ENCODE measurements around the gene CDK2AP2. TPM values are rescaled to one million over a fixed set of nuclear protein-coding genes. Genes with fewer than 3 reads are reported as not detected.
"Not testable (repeated sequence)": the region's sequence is repeated elsewhere in the genome, so short reads cannot be mapped to it uniquely, and the experiment has no call there.

CDK2AP2 gene, protein sequence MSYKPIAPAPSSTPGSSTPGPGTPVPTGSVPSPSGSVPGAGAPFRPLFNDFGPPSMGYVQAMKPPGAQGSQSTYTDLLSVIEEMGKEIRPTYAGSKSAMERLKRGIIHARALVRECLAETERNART
- 10 to 100 TPM; 65.0 to 71.7 TPM for total RNA-seq

DNA sequence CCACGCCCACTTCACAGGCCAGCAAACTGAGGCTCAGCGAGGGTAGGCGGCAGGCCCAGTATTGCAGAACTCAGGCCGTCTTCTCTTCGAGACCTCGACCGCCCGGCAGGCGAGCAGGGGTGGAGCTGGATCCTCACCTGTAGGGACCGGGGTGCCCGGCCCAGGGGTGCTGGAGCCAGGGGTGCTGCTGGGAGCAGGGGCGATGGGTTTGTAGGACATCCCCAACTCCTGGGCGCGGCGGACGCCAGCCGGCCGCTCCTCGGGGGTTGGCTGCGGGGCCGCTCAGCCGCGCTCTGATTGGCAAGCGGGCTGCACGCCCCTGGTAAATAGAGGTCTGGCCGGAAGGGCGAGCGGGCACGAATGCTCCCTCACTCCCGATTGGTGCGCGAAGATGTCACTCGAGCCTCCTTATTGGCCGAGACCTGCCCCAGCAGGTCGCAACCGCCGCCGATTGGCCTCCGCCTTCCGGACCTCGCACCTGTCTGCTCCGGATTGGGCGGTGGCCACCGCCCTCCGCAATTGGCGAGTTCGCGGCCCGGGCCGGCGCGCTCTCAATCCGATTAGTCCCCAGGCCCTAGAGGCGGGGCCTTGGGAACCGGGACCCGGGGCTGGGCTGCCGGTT is at the start of gene CDK2AP2:
CDK2AP2 (minus strand) TSS at position 299 of the 622 bp plus-strand sequence; CDS start at position 219, 80 bp downstream.
- H3K36me3 Mint-ChIP-seq (ENCODE audit: low read depth) = peaks cover 49% of the 10 kb centered on the region
- no peaks in the 10 kb centered on the region for H3K27me3 Mint-ChIP-seq
- peak within 1 kb of the TSS; percentile 94 for H3K4me3 Mint-ChIP-seq
- H3K4me1 Mint-ChIP-seq = peaks cover 15% of the 10 kb centered on the region
- H3K9me3 Mint-ChIP-seq = no peaks in the 10 kb centered on the region
- peak; percentile 77 for ATAC-seq (replicated peaks)
- H3K27ac Mint-ChIP-seq = peak within 1 kb of the TSS; percentile 98

DNA sequence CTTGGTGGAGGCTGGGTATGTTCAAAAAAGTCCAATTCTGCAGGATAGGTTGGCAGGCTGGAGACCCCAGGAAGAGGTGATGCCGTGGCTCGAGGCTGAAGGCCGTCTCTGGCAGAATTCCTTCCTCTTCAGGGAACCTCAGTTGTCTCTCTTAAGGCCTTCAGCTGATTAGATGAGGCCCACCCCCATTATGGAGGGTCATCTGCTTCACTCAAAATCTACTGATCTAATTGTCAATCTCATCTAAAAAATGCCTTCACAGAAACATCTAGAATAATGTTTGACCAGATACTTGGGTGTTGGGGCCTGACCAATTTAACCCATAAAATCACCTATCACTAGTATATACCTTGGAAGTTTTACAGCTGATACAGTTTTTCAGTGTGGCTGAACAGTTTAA is 48.3 kb upstream of the CDK2AP2 start:
- Mint-ChIP-seq H3K4me1 (no peaks in the 10 kb centered on the region), H3K4me3 (no peak overlapping the region), H3K27me3 (peaks cover 3% of the 10 kb centered on the region), H3K36me3 (ENCODE audit: low read depth) (no peaks in the 10 kb centered on the region), H3K27ac (no peak overlapping the region), H3K9me3 (no peaks in the 10 kb centered on the region)
- no peak for ATAC-seq (replicated peaks)

- ATAC-seq (replicated peaks); H3K4me1 Mint-ChIP-seq; H3K27me3 Mint-ChIP-seq; H3K4me3 Mint-ChIP-seq; H3K9me3 Mint-ChIP-seq; H3K36me3 Mint-ChIP-seq (ENCODE audit: low read depth); H3K27ac Mint-ChIP-seq: not testable (repeated sequence)
Observed at GRCh38 chr11:67551697-67552096, 43.7 kb upstream of the CDK2AP2 start.

DNA sequence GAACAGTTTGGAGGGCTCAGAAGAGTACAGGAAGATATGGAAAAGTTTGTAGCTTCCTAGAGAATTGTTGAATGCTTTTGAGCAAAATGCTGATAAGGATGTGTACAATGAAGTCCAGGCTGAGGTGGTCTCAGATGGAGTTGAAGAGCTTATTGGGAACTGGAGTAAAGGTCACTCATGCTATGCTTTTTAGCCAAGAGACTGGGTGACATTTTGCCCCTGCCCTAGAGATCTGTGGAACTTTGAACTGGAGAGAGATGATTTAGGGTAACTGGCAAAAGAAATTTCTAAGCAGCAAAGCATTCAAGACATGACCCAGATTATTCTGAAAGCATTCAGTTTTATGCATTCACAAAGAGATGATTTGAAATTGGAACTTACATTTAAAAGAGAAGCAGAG is 43.2 kb upstream of the CDK2AP2 start:
- Mint-ChIP-seq H3K4me3 (no peak overlapping the region), H3K4me1 (no peaks in the 10 kb centered on the region), H3K27ac (no peak overlapping the region), H3K27me3 (no peaks in the 10 kb centered on the region), H3K9me3 (no peaks in the 10 kb centered on the region), H3K36me3 (ENCODE audit: low read depth) (no peaks in the 10 kb centered on the region)
- no peak for ATAC-seq (replicated peaks)

GRCh38 chr11:67548555-67549110 is 40.7 kb upstream of the CDK2AP2 start:
- H3K27me3 Mint-ChIP-seq = no peaks in the 10 kb centered on the region
- ATAC-seq (replicated peaks) = no peak
- H3K4me1 Mint-ChIP-seq = no peaks in the 10 kb centered on the region
- no peak overlapping the region for H3K27ac Mint-ChIP-seq
- no peaks in the 10 kb centered on the region for H3K9me3 Mint-ChIP-seq
- H3K4me3 Mint-ChIP-seq = no peak overlapping the region
- no peaks in the 10 kb centered on the region for H3K36me3 Mint-ChIP-seq (ENCODE audit: low read depth)

DNA sequence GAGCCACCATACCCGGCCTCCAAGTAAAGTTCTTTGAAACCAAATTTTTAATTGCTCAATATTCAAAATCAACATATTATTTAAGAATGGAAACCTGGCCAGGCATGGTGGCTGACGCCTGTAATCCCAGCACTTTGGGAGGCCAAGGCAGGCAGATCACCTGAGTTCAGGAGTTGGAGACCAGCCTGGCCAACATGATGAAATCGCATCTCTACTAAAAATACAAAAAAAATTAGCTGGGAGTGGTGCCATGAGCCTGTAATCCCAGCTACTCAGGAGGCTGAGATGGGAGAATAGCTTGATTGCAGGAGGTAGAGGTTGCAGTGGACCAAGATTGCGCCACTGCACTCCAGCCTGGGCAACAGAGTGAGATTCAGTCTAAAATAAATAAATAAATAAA is 40.1 kb upstream of the CDK2AP2 start:
- H3K4me1 Mint-ChIP-seq; ATAC-seq (replicated peaks); H3K27me3 Mint-ChIP-seq; H3K27ac Mint-ChIP-seq; H3K36me3 Mint-ChIP-seq (ENCODE audit: low read depth); H3K9me3 Mint-ChIP-seq; H3K4me3 Mint-ChIP-seq: not testable (repeated sequence)

- Mint-ChIP-seq H3K27me3 (no peaks in the 10 kb centered on the region), H3K27ac (no peak overlapping the region), H3K4me3 (no peak overlapping the region), H3K9me3 (no peaks in the 10 kb centered on the region), H3K4me1 (no peaks in the 10 kb centered on the region), H3K36me3 (ENCODE audit: low read depth) (no peaks in the 10 kb centered on the region)
- no peak for ATAC-seq (replicated peaks)
Observed at GRCh38 chr11:67545280-67545679, 37.3 kb upstream of the CDK2AP2 start.

- Mint-ChIP-seq H3K27ac (no peak overlapping the region), H3K4me3 (no peak overlapping the region), H3K36me3 (ENCODE audit: low read depth) (no peaks in the 10 kb centered on the region), H3K9me3 (no peaks in the 10 kb centered on the region), H3K4me1 (no peaks in the 10 kb centered on the region), H3K27me3 (no peaks in the 10 kb centered on the region)
- ATAC-seq (replicated peaks) = no peak
Observed at GRCh38 chr11:67544616-67545242, 36.8 kb upstream of the CDK2AP2 start.

GRCh38 chr11:67543585-67543984 is 35.6 kb upstream of the CDK2AP2 start:
- no peak for ATAC-seq (replicated peaks)
- no peaks in the 10 kb centered on the region for H3K36me3 Mint-ChIP-seq (ENCODE audit: low read depth)
- H3K9me3 Mint-ChIP-seq = no peaks in the 10 kb centered on the region
- H3K27ac Mint-ChIP-seq = no peak overlapping the region
- H3K4me3 Mint-ChIP-seq = no peak overlapping the region
- no peaks in the 10 kb centered on the region for H3K27me3 Mint-ChIP-seq
- no peaks in the 10 kb centered on the region for H3K4me1 Mint-ChIP-seq

GRCh38 chr11:67542971-67543370 is 35.0 kb upstream of the CDK2AP2 start:
- no peaks in the 10 kb centered on the region for H3K36me3 Mint-ChIP-seq (ENCODE audit: low read depth)
- no peaks in the 10 kb centered on the region for H3K9me3 Mint-ChIP-seq
- ATAC-seq (replicated peaks) = no peak
- no peak overlapping the region for H3K4me3 Mint-ChIP-seq
- H3K4me1 Mint-ChIP-seq = no peaks in the 10 kb centered on the region
- no peaks in the 10 kb centered on the region for H3K27me3 Mint-ChIP-seq
- H3K27ac Mint-ChIP-seq = no peak overlapping the region

DNA sequence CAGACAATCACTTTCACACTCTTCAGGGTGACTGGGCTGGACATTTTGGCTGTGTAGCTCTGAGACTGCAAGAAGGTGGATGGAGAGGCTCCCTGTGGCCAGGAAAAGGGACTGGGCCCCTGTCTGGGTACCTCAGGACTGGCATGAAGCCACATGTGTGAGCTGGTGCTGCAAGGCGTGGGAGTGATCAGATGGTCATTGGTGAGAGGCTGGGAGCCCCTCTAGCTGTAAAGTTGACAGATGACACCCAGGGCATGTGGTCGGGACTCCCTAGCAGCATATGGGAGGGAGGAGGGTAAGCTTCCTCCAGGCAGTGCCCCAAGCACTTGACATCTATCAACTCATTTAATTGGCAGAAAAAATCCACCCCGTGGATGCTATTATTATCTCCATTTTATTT is 34.2 kb upstream of the CDK2AP2 start:
- H3K4me1 Mint-ChIP-seq = no peaks in the 10 kb centered on the region
- H3K9me3 Mint-ChIP-seq = no peaks in the 10 kb centered on the region
- no peak for ATAC-seq (replicated peaks)
- no peaks in the 10 kb centered on the region for H3K36me3 Mint-ChIP-seq (ENCODE audit: low read depth)
- H3K27me3 Mint-ChIP-seq = no peaks in the 10 kb centered on the region
- H3K27ac Mint-ChIP-seq = no peak overlapping the region
- no peak overlapping the region for H3K4me3 Mint-ChIP-seq

- Mint-ChIP-seq H3K36me3 (ENCODE audit: low read depth) (no peaks in the 10 kb centered on the region), H3K4me3 (no peak overlapping the region), H3K4me1 (no peaks in the 10 kb centered on the region), H3K27me3 (no peaks in the 10 kb centered on the region), H3K27ac (no peak overlapping the region), H3K9me3 (no peaks in the 10 kb centered on the region)
- no peak for ATAC-seq (replicated peaks)
Observed at GRCh38 chr11:67541198-67541597, 33.2 kb upstream of the CDK2AP2 start.

DNA sequence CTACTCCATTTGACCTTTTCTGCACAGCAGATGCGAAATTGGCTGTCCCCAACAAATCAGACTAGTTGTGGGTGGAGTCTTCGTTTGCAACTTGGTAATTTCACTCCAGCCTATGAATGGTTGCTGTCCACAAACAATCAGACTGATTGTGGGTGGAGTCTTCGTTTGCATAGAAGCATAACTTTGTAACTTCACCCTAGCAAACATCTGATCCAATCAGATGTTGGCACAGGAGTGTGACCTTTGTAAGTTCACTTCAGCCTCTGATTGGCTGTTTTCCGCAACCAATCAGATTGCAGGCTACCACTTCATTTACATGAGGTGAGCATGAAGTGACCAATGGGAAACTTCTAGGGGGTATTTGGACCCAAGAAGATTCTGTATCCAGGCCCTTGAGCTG is 31.6 kb upstream of the CDK2AP2 start:
- no peaks in the 10 kb centered on the region for H3K27me3 Mint-ChIP-seq
- H3K4me1 Mint-ChIP-seq = no peaks in the 10 kb centered on the region
- H3K4me3 Mint-ChIP-seq = no peak overlapping the region
- H3K9me3 Mint-ChIP-seq = no peaks in the 10 kb centered on the region
- H3K27ac Mint-ChIP-seq = no peak overlapping the region
- H3K36me3 Mint-ChIP-seq (ENCODE audit: low read depth) = no peaks in the 10 kb centered on the region
- no peak for ATAC-seq (replicated peaks)

GRCh38 chr11:67538823-67539505 is 31.0 kb upstream of the CDK2AP2 start:
- no peaks in the 10 kb centered on the region for H3K36me3 Mint-ChIP-seq (ENCODE audit: low read depth)
- H3K27ac Mint-ChIP-seq = no peak overlapping the region
- no peak for ATAC-seq (replicated peaks)
- H3K9me3 Mint-ChIP-seq = peaks cover 1% of the 10 kb centered on the region
- H3K4me3 Mint-ChIP-seq = no peak overlapping the region
- H3K27me3 Mint-ChIP-seq = peaks cover 1% of the 10 kb centered on the region
- H3K4me1 Mint-ChIP-seq = no peaks in the 10 kb centered on the region

DNA sequence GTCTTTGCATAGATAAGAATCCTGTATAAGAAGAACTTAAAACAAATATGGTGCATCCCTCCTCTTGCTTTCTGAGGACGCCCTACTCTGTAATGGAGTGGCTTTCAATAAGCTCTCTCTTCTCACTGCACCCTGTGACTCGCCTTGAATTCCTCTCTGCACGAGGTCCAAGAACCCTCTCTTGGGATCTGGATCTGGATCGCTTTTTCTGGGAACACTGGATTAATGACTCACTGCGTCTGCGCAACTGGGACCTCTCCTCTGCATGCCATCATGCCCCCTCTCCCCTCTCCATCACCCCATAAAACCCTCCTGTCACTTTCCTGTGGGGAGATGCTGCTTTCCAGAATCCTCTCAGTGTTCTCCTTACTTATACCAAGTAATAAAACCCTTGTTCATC is 30.3 kb upstream of the CDK2AP2 start:
- Mint-ChIP-seq H3K4me3 (no peak overlapping the region), H3K27me3 (peaks cover 5% of the 10 kb centered on the region), H3K27ac (no peak overlapping the region), H3K9me3 (peaks cover 5% of the 10 kb centered on the region), H3K4me1 (no peaks in the 10 kb centered on the region), H3K36me3 (ENCODE audit: low read depth) (no peaks in the 10 kb centered on the region)
- no peak for ATAC-seq (replicated peaks)
